ENCODE measurements around the gene CAVIN4.
A peak's percentile ranks its signal among the peaks of the same experiment; 100 is the strongest.

The CAVIN4 gene

DNA sequence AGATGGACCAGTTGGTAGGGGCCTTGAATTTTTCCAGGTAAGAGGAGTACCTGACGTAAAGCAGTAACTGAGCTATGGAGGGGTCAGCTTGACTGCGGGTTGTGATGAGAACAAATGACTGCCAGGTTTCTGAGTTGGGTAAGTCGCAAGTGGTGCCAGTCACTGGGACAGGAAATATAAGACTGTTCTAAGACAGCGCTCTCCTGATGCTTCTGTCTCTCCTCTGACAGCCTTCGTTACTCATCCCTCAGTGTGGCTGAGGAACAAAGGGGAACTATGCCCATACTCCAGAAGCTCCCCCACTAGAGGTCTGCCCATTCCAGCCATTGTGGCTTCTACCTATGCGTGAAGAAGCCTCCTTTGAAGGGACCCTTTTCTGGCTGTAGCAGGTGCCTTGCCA, 13.3 kb downstream of the CAVIN4 start:
- no peak for DNase-seq

DNA sequence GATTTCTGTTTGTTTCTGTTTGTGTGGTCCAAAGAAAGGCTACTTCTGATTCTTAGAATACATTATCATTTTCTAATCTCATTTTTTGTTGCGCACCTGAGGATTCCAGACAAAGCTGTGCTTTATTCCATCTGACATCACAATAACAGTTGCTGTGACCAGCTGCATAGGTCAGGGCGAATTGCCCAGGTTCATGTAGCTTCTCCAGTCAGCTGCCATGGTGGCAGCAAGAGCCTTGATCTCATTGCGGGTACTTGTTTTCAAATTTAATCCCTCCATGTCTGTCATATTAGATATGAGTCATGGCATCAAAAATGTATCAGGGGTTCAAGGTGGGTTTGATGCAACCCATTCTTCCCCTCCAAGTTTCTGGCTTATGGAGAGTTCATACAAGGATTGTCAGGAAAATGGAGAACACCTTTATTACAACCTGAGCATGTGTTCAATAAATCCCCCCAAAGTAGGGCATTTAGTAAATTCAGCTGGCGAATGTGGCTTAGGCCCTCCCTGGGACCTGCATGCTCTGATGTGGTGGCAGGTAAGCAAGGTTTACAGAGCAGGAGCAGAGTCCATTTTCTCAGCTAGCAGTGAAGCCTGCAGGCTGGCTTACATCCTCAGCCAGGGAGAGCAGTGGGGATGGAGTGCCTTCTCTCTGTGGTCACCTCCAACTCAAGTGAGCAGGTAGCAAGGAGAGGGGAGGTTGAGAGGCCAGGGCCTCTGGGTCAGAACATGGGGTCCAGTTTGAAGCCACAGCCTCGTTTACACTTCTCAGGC, 13.9 kb downstream of the CAVIN4 start:
- DNase-seq, result no peak

DNA sequence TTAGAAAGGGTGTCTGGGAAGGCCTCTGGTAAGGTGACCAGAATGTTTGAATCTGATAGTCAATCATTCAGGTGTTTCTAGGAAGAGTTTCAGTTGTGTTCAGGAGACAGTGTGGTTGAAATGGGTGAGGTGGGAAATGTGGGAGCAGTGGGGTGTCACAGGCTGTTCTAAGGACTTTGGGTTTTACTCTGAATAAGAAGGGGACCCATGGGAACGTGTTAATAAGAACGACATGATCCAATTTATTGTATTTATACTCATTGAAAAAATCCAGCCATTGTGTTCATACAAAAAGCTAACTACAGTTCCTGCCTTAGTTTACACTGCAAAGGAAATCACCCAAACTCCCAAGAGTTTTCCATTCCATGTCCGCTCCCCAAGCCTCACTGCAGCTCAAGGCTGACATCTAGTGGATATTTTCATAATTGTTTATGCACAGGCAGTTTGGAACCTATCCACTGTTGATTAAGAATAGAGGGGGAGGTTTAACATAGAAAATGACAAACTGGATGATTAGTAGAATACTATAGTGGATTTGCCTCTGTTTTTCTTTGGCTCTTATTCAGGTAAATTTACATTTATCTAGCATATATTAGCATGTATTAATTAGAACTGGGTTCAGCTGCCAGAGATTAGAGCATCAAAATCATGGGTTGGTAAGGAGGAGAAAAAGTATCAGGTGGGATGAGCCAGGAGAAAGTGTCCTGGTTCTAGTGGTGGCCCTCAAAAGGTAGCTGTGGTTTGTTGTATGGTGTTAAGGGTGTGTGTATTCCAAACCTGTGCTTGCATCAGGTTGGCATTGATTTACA, 17.7 kb downstream of the CAVIN4 start:
- peak; percentile 79 for DNase-seq

DNA sequence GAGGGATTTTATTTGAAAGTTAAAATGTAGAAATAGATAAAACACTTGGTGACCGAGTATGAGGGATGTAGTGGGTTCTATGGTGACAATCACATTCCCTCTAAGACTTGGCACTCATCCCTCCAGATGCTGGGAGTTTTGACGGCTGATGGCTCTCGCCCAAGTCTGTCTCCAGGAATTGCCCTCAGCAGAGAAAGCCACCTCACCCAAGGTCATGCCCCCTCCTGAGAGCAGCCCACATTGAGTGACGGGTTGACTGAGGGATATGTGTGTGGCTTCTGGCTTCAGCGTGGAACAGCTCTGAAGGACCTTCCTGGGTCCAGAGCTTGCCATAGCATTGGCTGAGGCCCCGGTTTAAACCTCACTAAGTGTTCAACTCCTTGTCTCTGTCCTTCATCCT, 19.4 kb downstream of the CAVIN4 start:
- peak; percentile 14 for DNase-seq

DNA sequence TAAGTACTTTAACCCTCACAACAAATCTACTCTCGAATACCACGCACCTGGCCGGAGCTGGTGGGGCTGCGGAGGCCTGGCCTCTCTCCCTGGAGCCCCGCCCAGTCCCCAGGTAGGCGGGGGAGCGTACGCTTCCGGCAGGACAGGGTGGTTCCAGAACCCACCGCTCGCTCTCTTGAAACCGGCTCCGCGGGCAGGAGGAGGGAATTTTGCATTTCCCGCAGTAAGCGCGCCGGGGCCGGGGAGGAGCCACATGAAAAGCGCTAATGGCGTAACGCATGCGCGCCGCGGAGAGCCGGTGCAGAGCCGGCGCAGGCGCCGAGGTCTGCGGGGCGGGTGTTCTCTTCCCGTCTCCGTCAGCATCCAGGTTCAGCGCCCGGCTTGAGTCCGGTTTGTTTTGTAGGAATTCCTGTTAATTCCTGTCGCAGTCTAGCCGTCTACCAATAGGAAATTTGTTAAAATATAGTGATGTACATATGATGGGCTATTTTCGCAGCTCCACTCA, 20.8 kb downstream of the CAVIN4 start:
- peak; percentile 92 for DNase-seq

DNA sequence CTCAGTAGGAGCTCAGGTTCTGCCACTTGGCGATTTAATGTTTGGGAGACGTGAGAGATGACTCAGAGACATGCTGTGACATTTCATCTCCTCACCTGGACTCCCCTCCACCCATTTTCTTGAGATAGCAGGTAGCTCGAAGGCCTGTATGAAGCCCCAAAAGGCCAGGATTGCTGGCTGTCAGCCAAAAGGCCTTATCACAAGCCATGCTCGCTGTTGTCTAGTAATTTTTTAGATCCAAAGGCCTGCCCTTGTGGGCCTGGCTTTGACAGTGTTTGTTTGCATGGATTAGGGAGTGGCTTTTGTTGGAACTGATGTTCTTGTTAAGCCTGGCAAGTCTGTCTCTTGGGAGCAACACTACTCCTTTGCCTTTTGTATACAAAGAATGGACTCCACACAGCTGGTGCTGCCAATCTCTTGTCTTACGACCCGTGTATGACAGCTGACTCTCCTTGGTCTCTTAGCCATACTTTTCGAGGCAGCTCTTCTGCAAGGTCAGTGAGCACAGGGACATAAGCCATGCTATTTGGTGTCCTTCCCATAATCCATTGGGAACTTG, 22.7 kb downstream of the CAVIN4 start:
- peak; percentile 58 for DNase-seq

DNA sequence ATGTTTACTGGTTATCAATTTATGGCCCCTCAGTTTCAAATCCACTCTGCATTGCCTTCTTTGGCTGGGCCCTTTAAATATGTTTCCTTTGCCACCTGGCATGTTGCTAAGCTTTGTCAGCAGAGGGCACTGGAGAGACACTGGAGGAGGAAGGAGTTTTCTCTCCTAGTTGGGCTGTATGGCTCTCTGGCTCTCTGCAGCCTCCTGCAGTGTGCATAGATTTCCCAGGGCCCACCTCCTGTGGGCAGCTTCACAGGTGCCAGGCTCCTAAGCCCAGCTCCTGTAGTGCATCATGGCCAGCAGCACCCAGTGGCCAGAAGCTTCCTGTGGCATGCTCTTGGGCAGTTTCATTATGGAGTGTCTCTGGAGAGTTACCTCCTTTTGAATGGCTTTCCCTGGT, 23.3 kb downstream of the CAVIN4 start:
- DNase-seq, result peak; percentile 82

DNA sequence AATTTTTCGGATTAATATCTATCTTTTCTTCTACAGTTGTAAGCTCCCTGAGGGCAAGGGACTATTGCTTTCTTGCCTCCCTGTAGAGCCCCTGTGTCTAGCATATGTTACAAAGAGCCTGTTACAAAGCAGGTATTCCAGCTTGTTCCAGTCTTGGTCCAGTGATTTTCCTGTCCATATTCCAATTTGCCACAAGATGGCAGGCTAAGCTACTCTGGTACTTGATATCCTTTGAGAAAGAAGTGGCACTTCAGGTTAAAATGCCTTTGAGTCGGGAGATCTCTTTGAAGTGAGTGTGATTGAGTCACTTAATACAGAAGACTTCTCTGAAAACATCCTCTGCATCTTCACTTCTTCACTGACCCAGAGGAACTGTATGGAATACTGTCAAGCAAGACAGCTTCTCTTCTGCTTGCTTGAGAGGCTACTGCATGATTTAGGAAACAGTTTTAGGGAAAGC, 24.5 kb downstream of the CAVIN4 start:
- peak; percentile 83 for DNase-seq

DNA sequence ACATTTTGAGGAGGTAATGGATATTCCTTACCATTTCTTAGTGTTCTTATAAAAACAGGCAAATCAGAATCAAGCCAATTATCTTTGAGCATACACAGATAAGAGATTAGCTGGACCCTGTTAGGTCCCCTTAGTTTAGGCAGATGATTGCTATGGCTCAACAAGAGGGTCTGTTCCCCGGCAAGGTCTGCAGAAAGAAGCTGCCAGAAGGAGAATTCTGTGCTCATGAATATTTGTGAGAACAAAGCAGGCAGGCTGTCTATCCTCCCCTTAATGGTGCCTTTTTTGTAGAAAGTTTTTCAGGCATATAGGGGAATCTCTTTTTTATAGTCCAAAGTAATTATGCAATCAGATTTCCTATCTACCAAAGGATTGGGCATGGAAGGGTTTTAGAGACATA, 27.5 kb downstream of the CAVIN4 start:
- DNase-seq, result no peak

DNA sequence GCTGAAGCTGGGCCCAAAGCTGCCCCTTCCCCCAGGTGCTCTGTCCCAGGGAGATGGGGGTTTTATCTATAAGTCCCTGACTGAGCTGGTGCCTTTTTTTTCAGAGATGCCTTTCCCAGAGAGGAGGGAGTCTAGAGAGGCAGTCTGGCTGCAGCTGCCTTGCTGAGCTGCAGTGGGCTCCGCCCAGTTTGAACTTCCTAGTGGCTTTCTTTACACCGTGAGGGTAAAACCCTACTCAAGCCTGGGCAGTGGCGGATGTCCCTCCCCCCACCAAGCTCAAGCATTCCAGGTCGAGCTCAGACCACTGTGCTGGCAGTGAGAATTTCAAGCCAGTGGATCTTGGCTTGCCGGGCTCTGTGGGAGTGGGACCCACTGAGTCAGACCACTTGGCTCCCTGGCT, 41.3 kb downstream of the CAVIN4 start:
- DNase-seq, result peak; percentile 40

DNA sequence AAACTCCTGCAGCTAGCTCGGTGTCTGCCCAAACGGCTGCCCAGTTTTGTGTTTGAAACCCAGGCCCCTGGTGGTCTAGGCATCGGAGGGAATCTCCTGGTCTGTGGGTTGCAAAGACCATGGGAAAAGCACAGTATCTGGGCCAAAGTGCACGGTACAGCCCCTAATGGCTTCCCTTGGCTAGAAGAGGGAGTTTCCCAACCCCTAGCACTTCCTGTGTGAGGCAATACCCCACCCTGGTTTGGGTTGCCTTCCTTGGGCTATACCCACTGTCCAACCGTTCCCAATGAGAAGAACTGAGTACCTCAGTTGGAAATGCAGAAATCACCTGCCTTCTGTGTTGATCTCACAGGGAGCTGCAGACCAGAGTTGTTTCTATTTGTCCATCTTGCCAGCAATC, 41.8 kb downstream of the CAVIN4 start:
- no peak for DNase-seq

DNA sequence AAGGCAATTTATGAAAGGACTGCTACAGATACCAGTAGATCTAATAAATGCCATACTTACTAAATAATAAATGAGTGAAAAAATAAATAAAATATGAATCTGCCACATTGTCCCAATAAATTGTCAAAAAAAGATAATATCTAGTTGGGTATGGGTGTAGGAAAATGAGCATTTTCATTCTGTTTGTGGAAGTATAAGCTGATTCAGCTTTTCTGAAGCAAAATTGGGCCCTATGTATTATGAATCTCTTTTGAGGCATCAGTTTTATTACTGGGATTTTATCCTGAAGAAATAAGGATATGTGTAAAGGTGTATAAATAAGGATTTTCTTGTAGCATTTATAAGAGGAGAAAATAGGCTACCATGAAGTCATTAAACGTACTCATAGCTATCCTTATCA, 46.1 kb downstream of the CAVIN4 start:
- DNase-seq, result no peak

DNA sequence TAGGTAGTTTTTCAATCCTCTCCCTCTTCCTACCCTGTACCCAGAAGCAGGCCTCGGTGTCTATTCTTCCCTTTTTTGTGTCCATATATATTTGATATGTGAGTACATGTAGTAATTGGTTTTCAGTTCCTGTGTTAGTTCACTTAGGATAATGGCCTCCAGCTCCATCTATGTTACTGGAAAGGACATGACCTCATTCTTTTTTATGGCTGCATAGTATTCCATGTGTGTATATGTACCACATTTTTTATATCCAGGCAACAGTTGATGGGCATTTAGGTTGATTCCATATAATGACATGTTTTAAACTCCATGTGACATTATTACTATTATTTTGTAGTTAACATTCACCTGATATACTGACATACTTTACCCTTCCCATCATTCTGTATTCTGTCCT, 49.1 kb downstream of the CAVIN4 start:
- DNase-seq, result no peak

DNA sequence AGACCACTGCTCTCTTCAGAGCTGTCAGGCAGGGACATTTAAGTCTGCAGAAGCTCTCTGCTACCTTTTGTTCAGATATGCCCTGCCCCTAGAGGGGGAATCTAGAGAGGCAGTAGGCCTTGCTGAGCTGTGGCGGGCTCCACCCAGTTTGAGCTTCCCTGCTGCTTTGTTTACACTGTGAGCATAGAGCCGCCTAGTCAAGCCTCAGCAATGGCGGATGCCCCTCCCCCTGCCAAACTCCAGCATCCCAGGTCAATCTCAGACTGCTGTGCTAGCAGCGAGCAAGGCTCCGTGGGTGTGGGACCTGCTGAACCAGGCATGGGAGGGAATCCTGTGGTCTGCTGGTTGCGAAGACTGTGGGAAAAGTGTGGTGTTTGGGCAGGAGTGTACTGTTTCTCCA, 59.9 kb downstream of the CAVIN4 start:
- DNase-seq, result no peak
